Tibial nerve (tissue), 4 donors: ENCODE data around the gene PCDH9.

ENCODE experiments used
- CTCF ChIP-seq, 5 experiments: fragments of 200-600 bp in 3 of 5; fragments of 450-650 bp in 2 of 5; sonication (generic) in 3 of 5; IDR thresholded peaks; one replicate each; pipeline ENCODE4 v1.5.1; 2016 to 2019; ENCODE audit warnings: antibody characterized with exemption in 5 of 5, mild to moderate bottlenecking in 3 of 5, moderate library complexity in 2 of 5
- EP300 ChIP-seq, 2 donors: sonication (generic); formaldehyde crosslinking; IDR thresholded peaks; one replicate each; pipeline ENCODE4 v1.6.1; 2017; ENCODE audit warnings: antibody characterized with exemption in 2 of 2, mild to moderate bottlenecking in 1 of 2
- POLR2A ChIP-seq, 2 donors: fragments of 450-650 bp; IDR thresholded peaks; one replicate each; pipeline ENCODE4 v1.6.1; 2017; ENCODE audit warnings: antibody characterized with exemption in 2 of 2, mild to moderate bottlenecking in 2 of 2, moderate library complexity in 2 of 2

GRCh38 chr13:67192751-67193150 is 37.4 kb downstream of the PCDH9 start:
- TF ChIP-seq POLR2A (IDR thresholded peaks at IDR 0.05) (no peak), CTCF (IDR thresholded peaks at IDR 0.05) (no peak), EP300 (IDR thresholded peaks at IDR 0.05) (no peak)
